ENCODE data around the gene TP53BP2. TPM values are rescaled to one million over a fixed set of nuclear protein-coding genes. Genes with fewer than 3 reads are reported as not detected.
A peak's percentile ranks its signal among the peaks of the same experiment; 100 is the strongest.

The TP53BP2 gene
- total RNA-seq, 1 donor from 2014 or later: 22.6 TPM

DNA sequence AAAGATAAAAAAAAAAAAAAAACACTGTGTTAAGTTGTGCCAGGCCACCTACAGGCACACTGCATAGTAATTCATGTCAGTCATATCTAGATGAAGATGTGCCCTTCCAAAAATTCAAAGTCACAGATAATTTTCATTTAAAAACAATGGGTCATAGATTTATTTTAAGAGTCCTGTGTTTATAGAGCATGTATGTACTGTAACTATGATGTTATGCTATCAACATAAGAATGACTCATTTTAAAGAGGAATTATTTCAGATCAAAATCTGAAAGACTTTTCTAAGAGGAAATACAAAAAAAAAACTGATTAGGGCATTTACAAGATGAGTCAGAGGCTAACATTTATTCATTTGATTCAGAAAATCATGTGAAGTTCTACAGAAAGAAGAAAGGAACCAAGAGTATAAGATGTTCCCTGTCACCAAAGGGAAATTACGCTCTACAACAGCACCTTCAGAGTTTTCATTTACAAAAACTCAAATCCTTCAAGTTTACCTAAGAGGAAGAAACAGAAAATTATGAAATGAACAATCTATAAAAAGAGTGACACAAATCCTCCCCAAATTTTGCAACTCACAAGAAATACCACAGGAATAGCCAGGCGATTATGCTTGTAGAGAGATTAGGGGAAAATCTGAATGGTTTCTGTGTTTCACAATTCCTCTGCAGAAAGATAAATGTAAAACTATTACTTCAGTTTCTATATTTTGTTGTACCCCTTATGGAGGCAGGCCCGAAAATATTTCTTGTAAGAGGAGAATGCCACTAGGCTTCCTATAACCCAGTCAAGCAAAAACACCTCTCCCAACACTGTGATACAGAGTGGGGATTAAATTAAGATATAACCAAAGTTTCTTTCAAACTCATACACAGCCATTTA lies 13.8 kb downstream of the TP53BP2 start:
- no peaks in the 10 kb centered on the region for H3K27me3 ChIP-seq (ENCODE audit: control insufficient read depth, insufficient read depth, low read length)
- no peaks in the 10 kb centered on the region for H3K36me3 ChIP-seq (ENCODE audit: control insufficient read depth, insufficient read depth, low read length)
- FAIRE-seq: no peak
- TF ChIP-seq, protein P1, sequence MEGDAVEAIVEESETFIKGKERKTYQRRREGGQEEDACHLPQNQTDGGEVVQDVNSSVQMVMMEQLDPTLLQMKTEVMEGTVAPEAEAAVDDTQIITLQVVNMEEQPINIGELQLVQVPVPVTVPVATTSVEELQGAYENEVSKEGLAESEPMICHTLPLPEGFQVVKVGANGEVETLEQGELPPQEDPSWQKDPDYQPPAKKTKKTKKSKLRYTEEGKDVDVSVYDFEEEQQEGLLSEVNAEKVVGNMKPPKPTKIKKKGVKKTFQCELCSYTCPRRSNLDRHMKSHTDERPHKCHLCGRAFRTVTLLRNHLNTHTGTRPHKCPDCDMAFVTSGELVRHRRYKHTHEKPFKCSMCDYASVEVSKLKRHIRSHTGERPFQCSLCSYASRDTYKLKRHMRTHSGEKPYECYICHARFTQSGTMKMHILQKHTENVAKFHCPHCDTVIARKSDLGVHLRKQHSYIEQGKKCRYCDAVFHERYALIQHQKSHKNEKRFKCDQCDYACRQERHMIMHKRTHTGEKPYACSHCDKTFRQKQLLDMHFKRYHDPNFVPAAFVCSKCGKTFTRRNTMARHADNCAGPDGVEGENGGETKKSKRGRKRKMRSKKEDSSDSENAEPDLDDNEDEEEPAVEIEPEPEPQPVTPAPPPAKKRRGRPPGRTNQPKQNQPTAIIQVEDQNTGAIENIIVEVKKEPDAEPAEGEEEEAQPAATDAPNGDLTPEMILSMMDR (IDR thresholded peaks at IDR 0.05; ENCODE audit: insufficient read depth, low read length, severe bottlenecking): no peak
- peak; percentile 82 for DNase-seq (ENCODE audit: low read depth)
- H3K4me3 ChIP-seq (ENCODE audit: low read depth, low read length): no peak overlapping the region

DNA sequence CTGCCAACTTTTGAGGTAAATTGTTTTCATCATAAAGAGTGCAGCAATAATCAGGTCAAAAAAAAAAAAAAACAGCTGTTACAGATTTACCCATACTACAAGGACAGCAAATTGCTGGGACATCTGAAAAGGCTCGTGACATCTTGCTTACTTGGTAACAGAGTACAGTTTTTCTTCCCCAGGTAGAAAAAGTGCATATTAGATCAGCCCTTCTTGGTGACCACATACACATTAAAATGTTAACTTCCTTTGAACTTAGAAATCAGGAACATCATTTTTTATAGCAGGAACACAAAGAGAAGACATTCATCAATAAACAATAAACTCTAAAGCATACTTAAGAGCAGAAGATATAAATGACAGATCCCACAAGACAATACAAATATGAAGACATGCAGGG lies 16.1 kb downstream of the TP53BP2 start:
- no peak overlapping the region for H3K4me3 ChIP-seq (ENCODE audit: low read depth, low read length)
- H3K36me3 ChIP-seq (ENCODE audit: control insufficient read depth, insufficient read depth, low read length): no peaks in the 10 kb centered on the region
- DNase-seq (ENCODE audit: low read depth): no peak
- TF ChIP-seq, protein P1 (IDR thresholded peaks at IDR 0.05; ENCODE audit: insufficient read depth, low read length, severe bottlenecking): no peak
- FAIRE-seq: no peak
- no peaks in the 10 kb centered on the region for H3K27me3 ChIP-seq (ENCODE audit: control insufficient read depth, insufficient read depth, low read length)

DNA sequence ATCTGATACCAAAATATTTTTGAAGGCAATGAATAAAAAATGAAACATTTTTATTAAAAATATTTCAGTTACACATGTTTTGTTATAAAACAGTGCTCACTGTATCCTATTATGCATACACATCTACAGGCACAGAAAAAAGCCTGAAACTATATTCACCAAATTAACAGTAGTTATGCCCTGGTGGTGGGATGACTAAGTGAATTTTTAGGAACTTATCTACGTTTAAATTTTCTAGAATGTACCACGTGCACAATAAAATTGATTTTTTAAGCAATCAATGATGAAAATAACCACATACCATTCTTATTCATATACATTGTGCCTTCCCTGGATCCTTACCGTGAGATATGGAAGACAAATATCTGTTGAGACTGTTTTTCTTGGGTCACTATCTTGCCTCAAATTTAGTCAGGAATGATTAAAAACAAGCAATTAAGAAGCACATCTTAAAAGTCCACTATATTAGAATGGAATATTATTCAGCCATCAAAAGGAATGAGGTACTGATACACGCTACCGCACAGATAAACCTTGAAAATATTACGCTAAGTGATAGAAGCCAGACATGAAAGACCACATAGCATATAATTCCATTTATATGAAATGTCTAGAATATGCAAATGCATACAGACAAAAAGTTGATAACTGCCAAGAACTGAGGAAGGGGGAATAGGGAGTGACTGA lies 17.4 kb downstream of the TP53BP2 start:
- TF ChIP-seq, protein P1 (IDR thresholded peaks at IDR 0.05; ENCODE audit: insufficient read depth, low read length, severe bottlenecking): no peak
- FAIRE-seq (no peak), DNase-seq (ENCODE audit: low read depth) (no peak)
- Histone ChIP-seq H3K4me3 (ENCODE audit: low read depth, low read length) (no peak overlapping the region), H3K27me3 (ENCODE audit: control insufficient read depth, insufficient read depth, low read length) (no peaks in the 10 kb centered on the region), H3K36me3 (ENCODE audit: control insufficient read depth, insufficient read depth, low read length) (no peaks in the 10 kb centered on the region)

DNA sequence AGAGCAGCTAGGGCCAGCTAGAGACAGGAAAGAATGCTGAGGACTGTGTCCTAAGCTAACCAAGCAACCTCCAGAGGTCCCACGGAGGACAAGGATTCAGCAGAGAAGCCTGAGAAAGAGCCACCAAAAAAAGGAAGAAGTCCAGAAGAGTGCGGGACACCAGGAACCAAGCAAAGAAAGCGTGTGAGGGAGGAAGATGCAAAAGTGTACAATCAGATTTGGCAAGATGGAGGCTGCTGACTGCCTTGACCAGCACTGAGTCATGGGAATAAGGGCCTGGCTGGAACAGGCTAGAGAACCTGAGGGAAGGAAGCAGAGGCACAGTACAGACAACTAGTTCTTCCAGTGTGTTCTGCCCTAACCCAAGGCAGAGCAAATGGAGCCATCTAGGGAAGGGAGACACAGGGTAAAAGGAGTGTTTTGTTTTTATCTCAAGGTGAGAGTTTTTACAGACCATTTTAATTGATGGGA lies 18.5 kb downstream of the TP53BP2 start:
- FAIRE-seq (no peak), DNase-seq (ENCODE audit: low read depth) (peak; percentile 65)
- TF ChIP-seq, protein P1 (IDR thresholded peaks at IDR 0.05; ENCODE audit: insufficient read depth, low read length, severe bottlenecking): no peak
- Histone ChIP-seq H3K4me3 (ENCODE audit: low read depth, low read length) (no peak overlapping the region), H3K36me3 (ENCODE audit: control insufficient read depth, insufficient read depth, low read length) (no peaks in the 10 kb centered on the region), H3K27me3 (ENCODE audit: control insufficient read depth, insufficient read depth, low read length) (no peaks in the 10 kb centered on the region)

DNA sequence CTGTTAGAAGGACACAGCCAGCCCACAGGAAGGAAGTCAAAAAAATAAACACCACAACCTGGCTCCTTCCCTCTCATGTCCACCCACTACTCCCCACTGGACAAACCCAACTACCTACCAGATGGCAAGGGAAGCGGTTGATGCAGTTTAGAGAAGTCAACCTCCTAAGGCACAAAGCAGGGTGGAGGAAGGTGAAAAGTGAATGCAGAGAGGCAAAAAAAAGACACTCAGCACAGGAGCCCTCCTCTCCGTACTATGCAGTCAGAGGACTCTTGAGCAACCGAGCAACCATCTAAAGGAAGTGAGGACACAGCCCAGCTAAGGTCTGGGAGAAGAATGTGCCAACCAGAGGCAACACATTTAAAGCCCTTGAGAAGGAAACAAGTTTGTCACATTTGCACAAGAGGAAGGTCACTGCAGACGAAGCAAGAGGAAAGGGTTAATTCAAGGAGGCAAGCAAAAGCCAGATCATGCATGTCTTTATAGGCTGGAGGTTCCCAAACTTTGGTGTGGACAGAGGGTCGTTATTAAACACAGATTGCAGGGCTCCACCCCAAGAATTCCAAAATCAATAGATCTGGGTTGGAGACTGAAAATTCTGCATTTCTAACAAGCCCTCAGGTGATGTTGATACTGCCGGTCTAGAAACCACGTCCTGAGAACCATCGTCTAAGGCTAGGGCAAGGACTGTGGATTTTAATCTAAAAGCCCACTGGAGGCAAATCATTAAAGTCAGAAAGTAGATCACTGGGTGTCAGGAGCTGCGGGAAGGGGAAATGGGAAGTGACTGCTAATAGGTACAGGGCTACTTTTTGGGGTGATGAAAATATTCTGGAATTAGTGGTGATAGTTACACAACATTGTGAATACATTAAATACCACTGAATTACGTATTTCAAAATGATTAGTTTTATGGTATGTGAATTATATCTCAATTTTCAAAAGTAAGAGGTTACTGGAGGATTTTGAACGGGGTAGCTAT lies 19.7 kb downstream of the TP53BP2 start:
- DNase-seq (ENCODE audit: low read depth) (no peak), FAIRE-seq (no peak)
- Histone ChIP-seq H3K27me3 (ENCODE audit: control insufficient read depth, insufficient read depth, low read length) (no peaks in the 10 kb centered on the region), H3K36me3 (ENCODE audit: control insufficient read depth, insufficient read depth, low read length) (peaks cover 2% of the 10 kb centered on the region), H3K4me3 (ENCODE audit: low read depth, low read length) (no peak overlapping the region)
- TF ChIP-seq, protein P1 (IDR thresholded peaks at IDR 0.05; ENCODE audit: insufficient read depth, low read length, severe bottlenecking): no peak

Data from bronchial epithelial cell (primary cell).